Neural cell (in vitro differentiated cells): ENCODE measurements around the gene PVALB. TPM values are rescaled to one million over a fixed set of nuclear protein-coding genes. Genes with fewer than 3 reads are reported as not detected.

Source experiments
- H2AFZ ChIP-seq: fragments of 200-600, 300-800 bp; sonication (generic), shearing (Covaris generic); 2 replicates; pipeline ENCODE4 v1.6.0; 2014; ENCODE audit warnings: low read depth, mild to moderate bottlenecking, antibody characterized with exemption, low read length, moderate library complexity
- H3F3A ChIP-seq: fragments of 200-600 bp; shearing (Covaris generic); 2 replicates; pipeline ENCODE4 v1.6.1; 2016; ENCODE audit warnings: mild to moderate bottlenecking, moderate library complexity, mixed read lengths, antibody characterized with exemption, low read length; ENCODE audit not compliant: insufficient read depth, poor library complexity, severe bottlenecking
- H3K27ac ChIP-seq: fragments of 200-600, 300-800 bp; sonication (generic), shearing (Covaris generic); 2 replicates; pipeline ENCODE4 v1.5.1; 2014; ENCODE audit warnings: mild to moderate bottlenecking, low read length, moderate library complexity
- H3K27me3 ChIP-seq: fragments of 300-800, 200-600 bp; sonication (generic), shearing (Covaris generic); 2 replicates; pipeline ENCODE4 v1.6.0; 2014; ENCODE audit warnings: mild to moderate bottlenecking, low read depth, low read length, moderate library complexity; ENCODE audit not compliant: insufficient read depth
- H3K36me3 ChIP-seq: fragments of 300-800, 200-600 bp; sonication (generic), shearing (Covaris generic); 2 replicates; pipeline ENCODE4 v1.5.1; 2014; ENCODE audit warnings: mild to moderate bottlenecking, antibody characterized with exemption, low read length, moderate library complexity; ENCODE audit not compliant: insufficient read depth
- H3K4me2 ChIP-seq: fragments of 300-800, 200-600 bp; sonication (generic), shearing (Covaris generic); 2 replicates; pipeline ENCODE4 v1.6.0; 2014; ENCODE audit warnings: mild to moderate bottlenecking, low read length
- H3K4me3 ChIP-seq: fragments of 300-800, 200-600 bp; sonication (generic), shearing (Covaris generic); 2 replicates; pipeline ENCODE4 v1.5.1; 2014; ENCODE audit warnings: mild to moderate bottlenecking, low read length, moderate library complexity
- H3K79me2 ChIP-seq: fragments of 200-600 bp; shearing (Covaris generic); replicated peaks from 2 replicates; pipeline ENCODE4 v1.6.0; 2014; ENCODE audit warnings: mild to moderate bottlenecking, low read length, moderate library complexity; ENCODE audit not compliant: insufficient read depth
- H3K9ac ChIP-seq: fragments of 300-800, 200-600 bp; sonication (generic), shearing (Covaris generic); 2 replicates; pipeline ENCODE4 v1.6.1; 2016; ENCODE audit warnings: mild to moderate bottlenecking, low read length, mixed read lengths
- H3K9me2 ChIP-seq: fragments of 200-600 bp; shearing (Covaris generic); 2 replicates; pipeline ENCODE4 v1.6.1; 2016; ENCODE audit warnings: mild to moderate bottlenecking, low read length, mixed read lengths; ENCODE audit not compliant: insufficient read depth
- H3K9me3 ChIP-seq: fragments of 200-600, 300-800 bp; sonication (generic), shearing (Covaris generic); 2 replicates; pipeline ENCODE4 v1.6.1; 2016; ENCODE audit warnings: mild to moderate bottlenecking, mixed run types, low read length, moderate library complexity, mixed read lengths
- H4K20me1 ChIP-seq: fragments of 200-600 bp; shearing (Covaris generic); 2 replicates; pipeline ENCODE4 v1.6.1; 2016; ENCODE audit warnings: mild to moderate bottlenecking, mixed run types; ENCODE audit not compliant: insufficient read depth
- CTCF ChIP-seq: fragments of 450-650 bp; IDR thresholded peaks from 2 replicates; pipeline ENCODE4 v1.5.1; 2014; ENCODE audit warnings: antibody characterized with exemption, mild to moderate bottlenecking, moderate library complexity; ENCODE audit not compliant: poor library complexity, severe bottlenecking
- EP300 ChIP-seq: fragments of 450-650 bp; conservative IDR thresholded peaks from 2 replicates; pipeline ENCODE4 v1.6.1; 2014; ENCODE audit warnings: antibody characterized with exemption, mild to moderate bottlenecking, moderate library complexity; ENCODE audit not compliant: poor library complexity, severe bottlenecking
- EZH2 ChIP-seq: fragments of 200-600, 300-800 bp; shearing (Covaris generic), sonication (generic); IDR thresholded peaks from 2 replicates; pipeline ENCODE4 v1.6.1; 2014; ENCODE audit warnings: antibody characterized with exemption, low read length, borderline replicate concordance, mild to moderate bottlenecking; ENCODE audit not compliant: insufficient read depth, poor library complexity, severe bottlenecking
- MXI1 ChIP-seq: fragments of 450-650 bp; conservative IDR thresholded peaks from 2 replicates; pipeline ENCODE4 v1.6.1; 2014; ENCODE audit warnings: antibody characterized with exemption, mild to moderate bottlenecking; ENCODE audit not compliant: poor library complexity, severe bottlenecking
- POLR2AphosphoS5 ChIP-seq: IDR thresholded peaks from 2 replicates; pipeline ENCODE4 v1.6.1; 2012
- RAD21 ChIP-seq: fragments of 450-650 bp; conservative IDR thresholded peaks from 2 replicates; pipeline ENCODE4 v1.6.1; 2014; ENCODE audit warnings: antibody characterized with exemption, mild to moderate bottlenecking, moderate library complexity
- REST ChIP-seq: IDR thresholded peaks from 2 replicates; pipeline ENCODE4 v1.6.1; 2012; ENCODE audit warnings: borderline replicate concordance
- SMC3 ChIP-seq: fragments of 450-650 bp; conservative IDR thresholded peaks from 2 replicates; pipeline ENCODE4 v1.6.1; 2014; ENCODE audit warnings: antibody characterized with exemption, mild to moderate bottlenecking, moderate library complexity; ENCODE audit not compliant: poor library complexity
- TAF1 ChIP-seq: IDR thresholded peaks from 2 replicates; pipeline ENCODE4 v1.6.1; 2012; ENCODE audit warnings: low read depth
- polyA plus RNA-seq: library from polyadenylated mRNA; depleted of rRNA; stranded (reverse); fragments of >200 nt; gene quantifications from 2 replicates; pipeline ENCODE4 v1.2.3, GENCODE V29; 2014

Gene PVALB
- polyA plus RNA-seq, 1 donor from 2014 or later, result not detected

DNA sequence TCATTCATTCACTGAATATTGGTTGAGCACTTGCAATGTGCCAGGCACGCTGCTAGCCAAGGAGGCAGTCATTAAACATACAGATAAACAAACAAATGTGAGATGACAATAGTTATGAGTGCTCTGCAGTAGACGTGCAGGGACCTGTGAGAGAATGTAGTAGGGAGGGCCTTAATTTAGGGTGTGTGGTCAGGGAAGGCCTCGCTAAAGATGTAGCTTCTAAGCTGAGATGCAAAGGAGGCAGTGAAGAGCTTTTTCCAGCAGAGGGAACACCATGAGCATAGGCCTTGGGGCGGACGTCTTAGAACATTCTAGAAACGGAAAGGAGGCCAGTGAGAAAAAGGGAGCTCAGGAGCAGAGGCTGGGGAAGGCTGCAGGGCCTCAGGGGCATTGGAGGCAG lies 43.2 kb upstream of the PVALB start:
- no peaks in the 10 kb centered on the region for H4K20me1 ChIP-seq
- TF ChIP-seq EZH2, result no peak
- TF ChIP-seq SMC3, result no peak
- TF ChIP-seq MXI1, result no peak
- TF ChIP-seq RAD21, result no peak
- no peak for TF ChIP-seq TAF1
- TF ChIP-seq CTCF, result no peak
- TF ChIP-seq REST, result no peak
- no peak for TF ChIP-seq EP300
- no peak for TF ChIP-seq POLR2AphosphoS5
- H3K9ac ChIP-seq, result no peak overlapping the region
- H2AFZ ChIP-seq, result no peak overlapping the region
- H3K27ac ChIP-seq, result no peak overlapping the region
- peaks cover 14% of the 10 kb centered on the region for H3K27me3 ChIP-seq
- no peaks in the 10 kb centered on the region for H3K9me2 ChIP-seq
- no peak overlapping the region for H3K4me2 ChIP-seq
- no peaks in the 10 kb centered on the region for H3K79me2 ChIP-seq
- H3K4me3 ChIP-seq, result no peak overlapping the region
- no peaks in the 10 kb centered on the region for H3F3A ChIP-seq
- no peaks in the 10 kb centered on the region for H3K36me3 ChIP-seq
- no peaks in the 10 kb centered on the region for H3K9me3 ChIP-seq

- no peaks in the 10 kb centered on the region for H3K9me2 ChIP-seq
- H3K36me3 ChIP-seq, result no peaks in the 10 kb centered on the region
- no peak overlapping the region for H2AFZ ChIP-seq
- H3F3A ChIP-seq, result no peaks in the 10 kb centered on the region
- H4K20me1 ChIP-seq, result no peaks in the 10 kb centered on the region
- TF ChIP-seq REST (no peak), POLR2AphosphoS5 (no peak), CTCF (no peak), MXI1 (no peak), EP300 (no peak), TAF1 (no peak), RAD21 (no peak)
- H3K9me3 ChIP-seq, result no peaks in the 10 kb centered on the region
- H3K27me3 ChIP-seq, result peaks cover 14% of the 10 kb centered on the region
- no peak overlapping the region for H3K4me2 ChIP-seq
- H3K4me3 ChIP-seq, result no peak overlapping the region
- no peak overlapping the region for H3K27ac ChIP-seq
- no peaks in the 10 kb centered on the region for H3K79me2 ChIP-seq
- no peak overlapping the region for H3K9ac ChIP-seq
These were observed 42.1 kb upstream of the PVALB start for GRCh38 chr22:36858966-36859365.
